Fibroblast of peridontal ligament (primary cell): ENCODE measurements around the gene NPR2.
A peak's percentile ranks its signal among the peaks of the same experiment; 100 is the strongest.

Experiments
- DNase-seq: peaks from one replicate; pipeline ENCODE4 v3.0.0-alpha.2; 2010; ENCODE audit errors: extremely low read depth

NPR2 gene

DNA sequence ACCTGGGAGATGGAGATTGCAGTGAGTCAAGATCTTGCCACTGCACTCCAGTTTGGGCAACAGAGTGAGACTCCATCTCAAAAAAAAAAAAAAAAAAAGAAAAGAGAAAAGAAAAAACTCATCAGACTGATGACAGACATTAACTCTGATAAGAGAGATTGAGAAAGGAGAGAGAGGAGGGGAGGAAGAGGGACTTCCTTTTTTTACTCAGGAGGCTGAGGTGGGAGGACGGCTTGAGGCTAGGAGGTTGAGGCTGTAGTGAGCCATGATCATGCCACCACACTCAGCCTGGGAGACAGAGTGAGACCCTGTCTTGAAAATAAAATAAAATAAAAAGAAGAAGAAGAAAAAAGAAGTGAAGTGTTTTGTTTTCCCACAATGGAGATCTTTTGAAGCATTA lies 27.6 kb upstream of the NPR2 start:
- DNase-seq, result no peak

- DNase-seq, result no peak
Measured at GRCh38 chr9:35766997-35767396, 24.4 kb upstream of the NPR2 start.

DNA sequence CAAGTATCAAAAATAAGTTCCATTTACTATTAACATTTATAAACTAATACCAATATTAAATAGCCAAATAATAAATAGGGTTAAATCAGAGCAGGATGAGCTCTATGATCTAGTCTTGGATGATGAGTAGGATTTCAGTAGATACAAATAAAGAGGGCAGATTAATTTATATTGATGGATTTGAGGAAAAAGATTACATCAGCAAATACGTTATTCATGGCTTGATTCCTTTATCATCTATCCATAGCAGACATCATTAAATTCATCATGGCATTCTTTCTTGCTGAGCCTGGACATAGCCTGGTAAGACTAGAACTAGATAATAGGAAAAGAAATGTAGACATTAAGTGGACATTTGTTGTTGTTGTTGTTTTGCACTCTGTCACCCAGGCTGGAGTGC lies 23.9 kb upstream of the NPR2 start:
- DNase-seq, result no peak

GRCh38 chr9:35769763-35770162 lies 21.6 kb upstream of the NPR2 start:
- no peak for DNase-seq

- no peak for DNase-seq
Measured at GRCh38 chr9:35771075-35771433, 20.3 kb upstream of the NPR2 start.

DNA sequence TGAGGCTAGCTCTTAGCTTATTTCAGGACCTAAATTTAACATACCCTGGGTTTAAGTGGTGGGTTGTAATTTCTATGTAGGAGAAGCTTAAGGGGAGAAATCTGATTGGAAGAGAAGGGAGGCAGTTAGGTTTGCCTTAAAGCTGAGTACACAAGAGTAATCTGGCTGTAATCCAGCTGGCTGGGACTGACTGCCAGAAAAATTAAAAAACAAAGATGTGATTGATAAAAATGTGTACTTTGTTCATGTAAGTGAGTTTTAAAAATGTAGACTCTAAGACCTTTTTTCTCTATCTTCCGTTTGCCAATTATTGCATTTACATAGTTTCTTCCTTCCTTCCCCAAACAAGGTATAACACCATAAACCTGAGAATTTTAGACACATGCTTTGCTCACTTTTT lies 19.9 kb upstream of the NPR2 start:
- DNase-seq, result no peak

DNA sequence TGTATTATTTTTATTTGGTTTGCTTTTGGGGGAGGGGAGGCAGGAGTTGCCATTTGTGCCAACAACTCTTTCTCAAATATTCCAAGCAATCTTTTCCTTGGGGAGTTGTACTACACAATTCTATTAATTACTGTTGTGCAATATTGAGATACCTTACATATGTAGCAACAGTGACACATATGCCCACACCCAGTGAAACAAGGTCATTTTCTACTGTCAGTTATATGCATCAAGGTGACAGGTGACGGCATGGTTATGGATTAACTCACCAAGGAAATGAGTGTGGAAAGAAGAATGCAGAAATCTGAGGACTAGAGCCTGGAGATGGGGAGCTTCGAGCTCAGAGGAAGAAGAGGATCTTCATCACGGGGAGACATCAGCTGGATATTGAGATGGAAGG lies 19.4 kb upstream of the NPR2 start:
- DNase-seq, result no peak

GRCh38 chr9:35774907-35775635 lies 16.3 kb upstream of the NPR2 start:
- DNase-seq, result no peak

DNA sequence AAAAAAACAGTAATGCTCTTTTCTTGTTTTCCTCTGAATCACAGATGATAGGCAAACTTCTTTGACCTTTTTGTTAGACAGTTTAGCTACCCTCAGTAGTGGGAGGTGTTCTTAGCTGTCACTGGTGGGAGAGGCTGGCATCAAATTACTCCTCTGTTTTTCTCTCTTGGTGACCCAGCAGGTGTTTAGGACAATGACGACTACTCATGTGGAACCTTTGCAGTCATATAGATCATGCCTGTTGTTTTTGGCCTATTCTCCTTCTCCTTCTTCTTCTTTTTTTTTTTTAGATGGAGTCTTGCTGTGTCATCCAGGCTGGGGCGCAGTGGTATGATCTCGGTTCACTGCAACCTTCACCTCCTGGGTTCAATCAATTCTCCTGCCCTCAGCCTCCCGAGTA lies 15.4 kb upstream of the NPR2 start:
- DNase-seq, result no peak

GRCh38 chr9:35778496-35778895 lies 12.9 kb upstream of the NPR2 start:
- DNase-seq, result no peak

- no peak for DNase-seq
Measured at GRCh38 chr9:35781066-35781465, 10.3 kb upstream of the NPR2 start.

DNA sequence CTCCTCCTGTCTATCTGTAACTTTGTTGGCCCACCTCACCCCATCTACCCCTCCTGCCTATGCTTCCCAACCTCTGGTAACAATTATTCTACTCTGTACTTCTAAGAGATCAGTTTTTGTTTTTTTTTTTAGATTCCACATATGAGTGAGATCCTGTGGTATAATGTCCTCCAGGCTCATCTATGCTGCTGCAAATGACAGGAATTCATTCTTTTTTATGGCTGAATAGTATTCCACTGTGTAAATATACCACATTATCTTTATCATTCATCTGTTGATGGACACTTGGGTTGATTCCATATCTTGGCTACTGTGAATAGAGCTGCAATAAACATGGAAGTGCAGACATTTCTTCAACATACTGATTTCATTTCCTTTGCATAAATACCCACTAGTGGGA lies 8.0 kb upstream of the NPR2 start:
- DNase-seq, result no peak

DNA sequence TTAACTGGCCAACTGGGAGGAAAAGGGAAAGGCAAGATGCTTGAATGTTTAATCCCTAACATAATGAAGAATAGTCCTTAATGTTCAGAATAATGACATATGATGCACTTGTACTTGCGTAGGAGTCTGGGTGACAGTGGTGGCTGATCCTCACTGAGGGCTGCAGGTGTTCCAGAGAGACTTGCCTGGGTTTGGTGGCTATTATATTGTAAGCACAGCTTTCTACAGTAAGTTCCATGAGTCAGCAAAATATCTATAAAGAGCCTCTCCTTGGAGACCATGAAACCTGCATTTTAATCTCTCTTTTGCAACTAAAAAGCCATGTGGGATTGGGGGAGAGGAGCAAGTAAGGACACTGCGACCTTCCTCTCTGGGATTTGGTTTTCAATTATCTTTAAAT lies 1.9 kb upstream of the NPR2 start:
- DNase-seq, result no peak

- DNase-seq, result no peak
Measured at GRCh38 chr9:35790025-35790384, 1.4 kb upstream of the NPR2 start.

GRCh38 chr9:35790385-35791296 lies 750 bp upstream of the NPR2 start:
- DNase-seq, result peak; percentile 90

DNA sequence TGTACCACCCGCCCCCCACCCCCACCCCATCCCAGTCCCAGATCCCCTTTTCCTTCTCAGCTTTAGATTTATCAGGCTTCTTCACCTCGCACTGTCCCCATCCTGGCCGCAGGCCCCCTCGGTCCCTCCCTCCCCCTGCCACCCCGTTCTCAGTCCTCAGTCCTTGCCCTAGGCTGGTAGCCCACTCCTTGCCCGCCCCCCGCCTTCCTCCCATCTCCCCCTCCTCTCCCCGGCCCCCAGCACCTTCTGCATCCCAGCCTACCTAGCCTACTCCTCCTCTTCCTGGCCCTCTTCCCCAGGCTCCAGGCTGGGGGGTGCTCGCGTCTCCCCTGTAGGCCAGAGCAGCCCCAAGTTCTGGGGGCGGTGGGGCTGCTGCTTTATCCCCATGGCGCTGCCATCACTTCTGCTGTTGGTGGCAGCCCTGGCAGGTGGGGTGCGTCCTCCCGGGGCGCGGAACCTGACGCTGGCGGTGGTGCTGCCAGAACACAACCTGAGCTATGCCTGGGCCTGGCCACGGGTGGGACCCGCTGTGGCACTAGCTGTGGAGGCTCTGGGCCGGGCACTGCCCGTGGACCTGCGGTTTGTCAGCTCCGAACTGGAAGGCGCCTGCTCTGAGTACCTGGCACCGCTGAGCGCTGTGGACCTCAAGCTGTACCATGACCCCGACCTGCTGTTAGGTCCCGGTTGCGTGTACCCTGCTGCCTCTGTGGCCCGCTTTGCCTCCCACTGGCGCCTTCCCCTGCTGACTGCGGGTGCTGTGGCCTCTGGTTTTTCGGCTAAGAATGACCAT lies 828 bp downstream of the NPR2 start:
- DNase-seq, result no peak

- DNase-seq, result no peak
Measured at GRCh38 chr9:35792826-35793225, 1.4 kb downstream of the NPR2 start.

DNA sequence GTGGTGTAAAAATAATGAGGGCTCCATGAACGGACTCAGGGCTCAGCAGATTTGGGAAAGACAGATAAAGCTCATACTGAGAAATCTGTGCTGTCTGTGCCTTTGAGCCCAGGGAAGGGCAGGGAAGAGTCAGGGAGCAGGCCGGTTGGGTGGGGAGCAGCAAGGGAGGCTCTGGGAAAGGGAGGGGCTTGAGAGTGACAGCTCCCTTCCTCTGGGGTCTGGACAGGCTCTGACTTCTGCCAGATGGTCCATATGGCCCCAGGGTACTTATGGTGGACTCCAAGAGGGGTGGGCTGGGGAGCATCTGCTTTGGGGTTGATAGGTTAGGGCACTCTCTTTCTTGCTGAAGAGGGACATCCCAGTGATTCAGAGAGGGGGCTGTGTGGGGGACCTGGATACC lies 2.1 kb downstream of the NPR2 start:
- no peak for DNase-seq

GRCh38 chr9:35795695-35796094 lies 4.3 kb downstream of the NPR2 start:
- DNase-seq, result no peak

DNA sequence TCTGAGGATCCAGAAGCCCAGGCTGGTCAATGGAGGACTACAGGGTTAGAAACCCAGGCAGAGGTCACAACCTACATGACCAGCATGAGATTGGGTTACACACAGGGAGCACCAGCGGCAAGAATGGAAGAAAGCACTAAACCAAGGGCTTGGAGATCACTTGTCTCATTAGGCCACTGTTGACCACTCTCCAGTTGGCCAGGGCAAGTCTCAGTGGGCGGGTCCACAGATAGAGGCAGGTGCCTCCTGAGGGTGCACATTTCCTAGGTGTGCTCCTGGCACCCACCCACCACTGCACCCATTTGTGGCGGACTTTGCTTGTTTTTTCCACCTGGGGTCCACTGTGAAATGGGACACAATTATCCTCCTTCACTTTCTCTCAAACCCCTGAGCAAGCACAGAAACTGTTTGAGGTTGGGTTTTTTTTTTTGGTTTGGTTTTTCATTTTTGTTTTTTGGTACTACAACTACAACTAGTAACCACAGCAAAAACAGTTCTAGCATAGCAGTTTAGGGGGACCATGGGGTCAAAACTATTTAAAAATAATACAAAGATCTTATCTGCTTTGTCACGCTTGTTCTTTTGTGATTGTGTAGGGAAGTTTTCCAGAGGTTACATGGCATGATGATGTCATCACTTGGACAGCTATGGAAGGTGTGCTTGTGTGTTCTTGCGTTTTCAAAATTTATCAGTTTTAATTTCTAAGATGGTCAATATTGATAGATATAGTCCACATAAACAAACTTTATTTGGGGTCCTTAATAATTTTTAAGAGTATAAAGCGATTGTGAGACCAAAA lies 6.1 kb downstream of the NPR2 start:
- no peak for DNase-seq

DNA sequence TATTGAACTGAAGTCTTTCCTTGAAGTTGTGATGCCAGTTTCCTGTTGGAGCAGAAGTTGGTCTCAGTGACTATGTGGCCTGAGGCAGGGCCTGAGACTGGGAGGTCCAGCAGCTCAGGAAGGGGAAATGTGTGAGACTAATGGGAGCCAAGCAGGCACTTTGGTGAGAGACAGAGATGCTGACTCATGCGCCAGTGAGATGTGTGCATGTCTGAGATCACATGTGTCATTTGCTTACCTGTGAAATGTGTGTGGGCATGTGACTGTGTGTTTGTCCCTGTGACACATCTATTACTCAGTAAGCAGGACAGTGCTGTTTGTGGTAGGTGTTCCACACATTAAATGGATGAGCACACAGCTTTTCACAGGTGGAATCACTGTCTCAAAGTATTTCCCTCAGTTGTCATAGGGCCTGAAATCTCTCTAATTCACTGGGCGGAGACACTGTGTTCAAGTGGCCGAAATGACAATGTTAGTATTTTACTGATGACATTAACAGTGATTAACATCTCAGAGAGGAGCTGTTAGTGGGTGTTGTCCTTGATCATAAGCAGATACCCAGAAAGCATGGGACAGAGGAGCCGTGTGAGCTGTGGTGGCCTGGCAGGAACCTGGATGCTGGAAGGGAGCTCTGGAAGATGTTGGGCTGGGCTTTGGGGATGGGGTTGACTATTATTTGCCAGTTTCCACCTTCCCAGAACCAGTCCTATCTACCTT lies 7.4 kb downstream of the NPR2 start:
- DNase-seq, result no peak
